Peyer's patch (tissue), 4 donors: ENCODE data around the gene GNAQ. TPM values are rescaled to one million over a fixed set of nuclear protein-coding genes. Genes with fewer than 3 reads are reported as not detected.

Source experiments
- DNase-seq, 3 donors: peaks; one replicate each; pipeline ENCODE4 v3.0.0-alpha.2; 2017 to 2019
- H3K27ac ChIP-seq, 4 donors: fragments of 200-600 bp; sonication (generic); one replicate each; pipeline ENCODE4 v1.5.1; 2016 to 2019
- H3K27me3 ChIP-seq, 2 donors: fragments of 200-600 bp; sonication (generic); one replicate each; pipeline ENCODE4 v1.5.1; 2019
- H3K36me3 ChIP-seq, 3 donors: fragments of 200-600 bp; sonication (generic); one replicate each; pipeline ENCODE4 v1.5.1; 2016 to 2019
- H3K4me1 ChIP-seq, 4 donors: fragments of 200-600 bp; sonication (generic); one replicate each; pipeline ENCODE4 v1.5.1; 2016 to 2019
- H3K4me3 ChIP-seq, 4 donors: fragments of 200-600 bp; sonication (generic); 1 replicate in 3 of 4; 2 replicates in 1 of 4; pipeline ENCODE4 v1.5.1; 2016 to 2019; ENCODE audit warnings: mild to moderate bottlenecking in 1 of 4
- H3K9me3 ChIP-seq, 4 donors: fragments of 200-600 bp; sonication (generic); one replicate each; pipeline ENCODE4 v1.5.1; 2016 to 2019; ENCODE audit warnings: mild to moderate bottlenecking in 1 of 4
- CTCF ChIP-seq, 6 experiments: fragments of 450-650 bp in 4 of 6; fragments of 200-600 bp in 2 of 6; sonication (generic) in 1 of 6; IDR thresholded peaks; one replicate each; pipeline ENCODE4 v1.5.1; 2017 to 2019; ENCODE audit warnings: antibody characterized with exemption in 6 of 6, mild to moderate bottlenecking in 3 of 6, moderate library complexity in 1 of 6
- POLR2A ChIP-seq, 2 donors: fragments of 450-650 bp; IDR thresholded peaks; one replicate each; pipeline ENCODE4 v1.5.1; 2017; ENCODE audit warnings: antibody characterized with exemption in 2 of 2, mild to moderate bottlenecking in 2 of 2, moderate library complexity in 2 of 2
- total RNA-seq, 4 donors: library from RNA; depleted of rRNA; stranded (reverse); fragments of >200 nt; gene quantifications; one replicate each; pipeline ENCODE4 v1.1.0, GENCODE V29; 2016

Gene GNAQ
- total RNA-seq, 4 donors from 2014 or later, result 28.7 to 45.4 (median 33.5) TPM

GRCh38 chr9:77810047-77810446 is 221.6 kb downstream of the GNAQ start:
- no peaks in the 10 kb centered on the region for H3K36me3 ChIP-seq
- DNase-seq, result no peak
- H3K27ac ChIP-seq, result no peak overlapping the region
- H3K4me3 ChIP-seq, result no peak overlapping the region
- peaks cover 0 to 6% (median 0%) of the 10 kb centered on the region in 4 donors for H3K4me1 ChIP-seq
- no peaks in the 10 kb centered on the region for H3K27me3 ChIP-seq
- H3K9me3 ChIP-seq, result no peaks in the 10 kb centered on the region
- no peak for TF ChIP-seq POLR2A (IDR thresholded peaks at IDR 0.05)
- no peak for TF ChIP-seq CTCF (IDR thresholded peaks at IDR 0.05)

- no peaks in the 10 kb centered on the region for H3K27me3 ChIP-seq
- no peak for TF ChIP-seq CTCF (IDR thresholded peaks at IDR 0.05)
- no peak overlapping the region for H3K4me3 ChIP-seq
- no peaks in the 10 kb centered on the region for H3K36me3 ChIP-seq
- H3K27ac ChIP-seq, result no peak overlapping the region
- H3K9me3 ChIP-seq, result no peaks in the 10 kb centered on the region
- DNase-seq, result no peak
- H3K4me1 ChIP-seq, result peaks cover 0 to 6% (median 0%) of the 10 kb centered on the region in 4 donors
Observed at GRCh38 chr9:77809552-77809951, 222.1 kb downstream of the GNAQ start.

GRCh38 chr9:77808751-77809081 is 222.9 kb downstream of the GNAQ start:
- Histone ChIP-seq H3K27ac (no peak overlapping the region), H3K4me3 (no peak overlapping the region), H3K9me3 (no peaks in the 10 kb centered on the region), H3K36me3 (no peaks in the 10 kb centered on the region), H3K27me3 (no peaks in the 10 kb centered on the region), H3K4me1 (peaks cover 0 to 6% (median 0%) of the 10 kb centered on the region in 4 donors)
- TF ChIP-seq CTCF (IDR thresholded peaks at IDR 0.05) (no peak), POLR2A (IDR thresholded peaks at IDR 0.05) (no peak)
- no peak for DNase-seq

- Histone ChIP-seq H3K4me1 (peaks cover 0 to 6% (median 0%) of the 10 kb centered on the region in 4 donors), H3K27ac (no peak overlapping the region), H3K36me3 (no peaks in the 10 kb centered on the region), H3K4me3 (no peak overlapping the region), H3K27me3 (no peaks in the 10 kb centered on the region), H3K9me3 (no peaks in the 10 kb centered on the region)
- no peak for DNase-seq
- no peak for TF ChIP-seq CTCF (IDR thresholded peaks at IDR 0.05)
- no peak for TF ChIP-seq POLR2A (IDR thresholded peaks at IDR 0.05)
Observed at GRCh38 chr9:77807846-77808750, 223.5 kb downstream of the GNAQ start.

- DNase-seq, result no peak
- no peak overlapping the region for H3K27ac ChIP-seq
- TF ChIP-seq CTCF (IDR thresholded peaks at IDR 0.05), result no peak
- no peak for TF ChIP-seq POLR2A (IDR thresholded peaks at IDR 0.05)
- H3K4me1 ChIP-seq, result peaks cover 0 to 6% (median 0%) of the 10 kb centered on the region in 4 donors
- no peaks in the 10 kb centered on the region for H3K36me3 ChIP-seq
- no peak overlapping the region for H3K4me3 ChIP-seq
- H3K9me3 ChIP-seq, result no peaks in the 10 kb centered on the region
- no peaks in the 10 kb centered on the region for H3K27me3 ChIP-seq
Observed at GRCh38 chr9:77807281-77807683, 224.3 kb downstream of the GNAQ start.
